GM21390 (cell line): Measurements from ENCODE around the gene AKT2.

ENCODE experiments used
- ATAC-seq: cut with Tn5 transposase; IDR thresholded peaks from one replicate; pipeline ENCODE4 v1.9.1; 2021; ENCODE audit not compliant: unreplicated experiment

Gene AKT2

GRCh38 chr19:40254714-40255418 is 30.3 kb downstream of the AKT2 start:
- no peak for ATAC-seq

GRCh38 chr19:40253611-40254092 is 31.5 kb downstream of the AKT2 start:
- ATAC-seq, result no peak

- ATAC-seq, result no peak
Measured at GRCh38 chr19:40252395-40252794, 32.8 kb downstream of the AKT2 start.

- ATAC-seq, result no peak
Measured at GRCh38 chr19:40251991-40252390, 33.2 kb downstream of the AKT2 start.

- no peak for ATAC-seq
Measured at GRCh38 chr19:40251244-40251643, 33.9 kb downstream of the AKT2 start.

GRCh38 chr19:40249781-40250180 is 35.4 kb downstream of the AKT2 start:
- no peak for ATAC-seq

- ATAC-seq, result no peak
Measured at GRCh38 chr19:40249201-40249600, 35.9 kb downstream of the AKT2 start.

GRCh38 chr19:40247735-40248262 is 37.3 kb downstream of the AKT2 start:
- ATAC-seq, result no peak

GRCh38 chr19:40247178-40247577 is 38.0 kb downstream of the AKT2 start:
- no peak for ATAC-seq

GRCh38 chr19:40246292-40247073 is 38.7 kb downstream of the AKT2 start:
- no peak for ATAC-seq

GRCh38 chr19:40245506-40246128 is 39.5 kb downstream of the AKT2 start:
- ATAC-seq, result no peak

GRCh38 chr19:40244579-40245317 is 40.4 kb downstream of the AKT2 start:
- no peak for ATAC-seq

GRCh38 chr19:40243181-40243580 is 42.0 kb downstream of the AKT2 start:
- no peak for ATAC-seq

GRCh38 chr19:40242480-40242879 is 42.7 kb downstream of the AKT2 start:
- ATAC-seq, result no peak

- no peak for ATAC-seq
Measured at GRCh38 chr19:40241809-40242384, 43.2 kb downstream of the AKT2 start.

- ATAC-seq, result no peak
Measured at GRCh38 chr19:40241125-40241808, 43.9 kb downstream of the AKT2 start.

GRCh38 chr19:40240332-40240731 is 44.8 kb downstream of the AKT2 start:
- ATAC-seq, result no peak

- ATAC-seq, result no peak
Measured at GRCh38 chr19:40239415-40240226, 45.5 kb downstream of the AKT2 start.

- no peak for ATAC-seq
Measured at GRCh38 chr19:40238775-40239174, 46.4 kb downstream of the AKT2 start.
